ENCODE measurements around the gene MAP3K5. TPM values are rescaled to one million over a fixed set of nuclear protein-coding genes. Genes with fewer than 3 reads are reported as not detected.
A peak's percentile ranks its signal among the peaks of the same experiment; 100 is the strongest.

Gene MAP3K5
- total and polyA plus RNA-seq, 7 experiments from 2014 or later = 2.6 to 32.5 (median 13.4) TPM

DNA sequence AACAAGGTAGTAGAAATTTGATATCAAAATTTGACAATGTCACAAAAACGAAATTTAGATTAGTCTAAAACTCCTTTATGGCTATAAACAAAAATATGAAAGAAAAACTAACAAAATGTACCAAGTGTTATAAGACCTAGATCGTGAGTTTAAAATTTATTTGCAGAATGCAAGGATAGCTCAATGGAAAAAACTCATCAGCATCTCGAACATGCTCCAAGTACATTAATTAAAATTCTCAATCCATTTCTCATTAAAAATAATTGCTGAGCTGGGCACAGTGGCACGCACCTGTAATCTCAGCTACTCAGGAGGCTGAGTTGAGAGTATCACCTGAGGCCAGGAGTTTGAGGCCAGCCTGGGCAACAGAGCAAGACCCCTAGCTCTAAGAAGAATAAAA is 70.8 kb downstream of the MAP3K5 start:
- H3K4me3 Mint-ChIP-seq = no peak overlapping the region
- ChIA-PET POLR2A (no interaction called here), CTCF (no interaction called here)
- H3K27ac ChIP-seq (ENCODE audit: low read depth, low read length) = no peak overlapping the region
- H3K4me1 ChIP-seq (ENCODE audit: control insufficient read depth in 2 of 2, insufficient read depth in 2 of 2, low read length in 2 of 2) = peaks cover 0 to 18% of the 10 kb centered on the region in 2 donors
- no peaks in the 10 kb centered on the region for H3K36me3 ChIP-seq (ENCODE audit: control insufficient read depth in 2 of 3, insufficient read depth in 3 of 3, low read length in 3 of 3)
- H3K27ac Mint-ChIP-seq = no peak overlapping the region
- intact Hi-C loops (cut with micrococcal nuclease) = loop anchor here in 1 of 2 donors (2.0 kb wide), 1 partner anchor 29 kb away; no protein-coding TSS in a partner anchor
- ATAC-seq (no peak), DNase-seq (no peak)
- H3K9me3 ChIP-seq (ENCODE audit: control insufficient read depth in 2 of 3, low read length in 3 of 3) = no peaks in the 10 kb centered on the region
- H3K27me3 ChIP-seq (ENCODE audit: control insufficient read depth in 2 of 2, insufficient read depth in 2 of 2, low read length in 2 of 2) = no peaks in the 10 kb centered on the region
- H3K4me1 Mint-ChIP-seq = peaks cover 11 to 67% (median 32%) of the 10 kb centered on the region in 7 donors
- H3K4me3 ChIP-seq (ENCODE audit: low read length) = no peak overlapping the region
- peaks cover 0 to 9% (median 2%) of the 10 kb centered on the region in 11 donors for H3K9me3 Mint-ChIP-seq
- peaks cover 0 to 38% (median 8%) of the 10 kb centered on the region in 5 donors for H3K36me3 Mint-ChIP-seq
- H3K27me3 Mint-ChIP-seq = no peaks in the 10 kb centered on the region

DNA sequence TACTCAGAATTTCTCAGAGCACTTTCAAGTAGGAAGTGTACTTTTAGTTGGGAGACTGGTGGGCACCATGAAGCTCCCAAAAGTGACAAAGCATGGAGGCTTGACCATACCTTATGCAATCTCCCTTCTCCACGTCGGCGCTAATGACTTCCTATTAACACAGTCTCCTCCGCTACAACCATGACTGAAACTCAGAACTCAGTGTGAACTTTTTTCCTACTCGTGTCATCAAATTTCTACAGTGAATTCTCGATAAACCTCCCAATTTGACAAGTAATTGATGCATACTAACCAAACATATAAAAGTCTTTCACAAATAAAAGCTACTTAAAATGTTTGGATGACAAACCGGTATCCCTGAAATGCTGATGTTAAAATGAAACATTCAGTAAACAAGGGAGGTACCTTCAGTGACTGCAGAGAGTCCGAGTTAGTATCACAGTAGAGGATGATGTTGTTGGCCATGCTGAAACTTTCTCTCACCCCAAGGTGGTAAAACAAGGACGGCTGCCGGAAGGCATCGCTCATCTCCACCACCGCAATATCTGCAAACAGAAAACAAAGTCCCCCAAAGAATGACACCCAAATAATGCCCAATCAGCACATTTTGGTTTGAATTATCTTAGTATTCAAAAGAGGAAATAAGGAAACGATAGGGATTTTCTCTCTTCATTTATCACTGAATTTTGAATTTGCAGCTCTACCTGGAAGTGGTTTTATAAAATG is 72.1 kb downstream of the MAP3K5 start:
- intact Hi-C loops (cut with micrococcal nuclease) = loop anchor here in 1 of 2 donors (2.0 kb wide), 1 partner anchor 31 kb away; no protein-coding TSS in a partner anchor
- H3K4me3 Mint-ChIP-seq = peak overlapping the region in 1 of 10 donors; percentile 55
- POLR2A ChIA-PET = interaction anchor here (0.6 kb wide), 1 partner anchor 77 kb away, joined by 3 read pairs; no protein-coding TSS in a partner anchor
- DNase-seq (no peak), ATAC-seq (peak; percentile 36)
- Histone ChIP-seq H3K9me3 (ENCODE audit: control insufficient read depth in 2 of 3, low read length in 3 of 3) (no peaks in the 10 kb centered on the region), H3K4me1 (ENCODE audit: control insufficient read depth in 2 of 2, insufficient read depth in 2 of 2, low read length in 2 of 2) (peaks cover 0 to 18% of the 10 kb centered on the region in 2 donors), H3K27me3 (ENCODE audit: control insufficient read depth in 2 of 2, insufficient read depth in 2 of 2, low read length in 2 of 2) (no peaks in the 10 kb centered on the region), H3K27ac (ENCODE audit: low read depth, low read length) (no peak overlapping the region), H3K36me3 (ENCODE audit: control insufficient read depth in 2 of 3, insufficient read depth in 3 of 3, low read length in 3 of 3) (no peaks in the 10 kb centered on the region), H3K4me3 (ENCODE audit: low read length) (no peak overlapping the region)
- CTCF ChIA-PET = interaction anchor here (0.6 to 3.8 kb wide), 3 partner anchors 72 to 263 kb away, joined by 4 to 14 read pairs (median 4); partner anchors contain the start of gene MAP3K5
- peaks cover 17 to 63% (median 34%) of the 10 kb centered on the region in 7 donors for H3K4me1 Mint-ChIP-seq
- peaks cover 0 to 9% (median 2%) of the 10 kb centered on the region in 11 donors for H3K9me3 Mint-ChIP-seq
- peaks cover 0 to 41% (median 12%) of the 10 kb centered on the region in 5 donors for H3K36me3 Mint-ChIP-seq
- no peaks in the 10 kb centered on the region for H3K27me3 Mint-ChIP-seq
- peak overlapping the region in 1 of 9 donors; percentile 43 for H3K27ac Mint-ChIP-seq

DNA sequence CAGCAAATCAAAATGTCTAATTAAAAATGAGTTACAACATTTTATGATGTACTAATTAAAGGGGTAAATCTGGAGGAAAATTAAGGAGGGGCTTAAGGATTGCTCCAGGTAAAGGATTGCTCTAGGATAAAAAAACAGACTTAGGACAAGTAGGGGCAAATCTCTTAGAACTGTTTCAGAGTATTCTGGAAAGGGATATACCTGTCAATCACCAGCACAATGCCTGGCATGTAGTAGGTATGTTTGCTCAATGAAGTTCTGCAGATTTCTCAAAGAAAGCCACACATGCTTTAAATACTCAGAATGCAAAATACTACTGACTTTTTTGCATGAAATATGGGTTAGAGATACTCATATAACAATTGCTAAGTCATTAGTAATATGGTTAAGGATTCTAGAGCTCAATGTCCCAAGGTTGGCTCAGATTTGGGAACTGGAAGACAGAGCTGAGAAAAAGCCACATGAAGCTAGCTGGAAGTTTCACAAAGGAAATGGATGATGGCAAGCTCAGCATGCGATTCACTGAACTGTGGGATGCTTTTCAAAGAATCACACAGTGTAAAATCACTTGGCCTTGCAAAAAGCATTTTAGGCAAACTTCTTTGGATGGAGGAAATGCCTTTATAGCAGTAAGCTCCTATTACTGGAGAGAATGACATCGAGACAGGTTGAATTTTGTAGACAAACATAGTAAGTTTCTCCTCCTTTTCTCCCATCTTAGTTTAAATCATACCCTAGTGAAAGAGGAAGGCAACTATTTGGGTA is 72.8 kb downstream of the MAP3K5 start:
- Histone ChIP-seq H3K9me3 (ENCODE audit: control insufficient read depth in 2 of 3, low read length in 3 of 3) (no peaks in the 10 kb centered on the region), H3K27me3 (ENCODE audit: control insufficient read depth in 2 of 2, insufficient read depth in 2 of 2, low read length in 2 of 2) (no peaks in the 10 kb centered on the region), H3K4me3 (ENCODE audit: low read length) (no peak overlapping the region), H3K4me1 (ENCODE audit: control insufficient read depth in 2 of 2, insufficient read depth in 2 of 2, low read length in 2 of 2) (peaks cover 0 to 18% of the 10 kb centered on the region in 2 donors), H3K27ac (ENCODE audit: low read depth, low read length) (no peak overlapping the region), H3K36me3 (ENCODE audit: control insufficient read depth in 2 of 3, insufficient read depth in 3 of 3, low read length in 3 of 3) (no peaks in the 10 kb centered on the region)
- H3K9me3 Mint-ChIP-seq = peaks cover 0 to 9% (median 2%) of the 10 kb centered on the region in 11 donors
- H3K4me1 Mint-ChIP-seq = peaks cover 11 to 61% (median 33%) of the 10 kb centered on the region in 7 donors
- no peaks in the 10 kb centered on the region for H3K27me3 Mint-ChIP-seq
- intact Hi-C loops (cut with micrococcal nuclease) = loop anchor here in 1 of 2 donors (2.0 kb wide), 1 partner anchor 31 kb away; no protein-coding TSS in a partner anchor
- DNase-seq = no peak
- H3K27ac Mint-ChIP-seq = peak overlapping the region in 1 of 9 donors; percentile 43
- peak overlapping the region in 1 of 10 donors; percentile 55 for H3K4me3 Mint-ChIP-seq
- CTCF ChIA-PET = interaction anchor here (1.1 to 3.8 kb wide), 2 partner anchors 73 to 75 kb away, joined by 4 to 14 read pairs; partner anchors contain the start of gene MAP3K5
- POLR2A ChIA-PET = interaction anchor here (0.6 kb wide), 1 partner anchor 78 kb away, joined by 3 read pairs; no protein-coding TSS in a partner anchor
- peak; percentile 10 for ATAC-seq
- H3K36me3 Mint-ChIP-seq = peaks cover 0 to 40% (median 16%) of the 10 kb centered on the region in 5 donors

DNA sequence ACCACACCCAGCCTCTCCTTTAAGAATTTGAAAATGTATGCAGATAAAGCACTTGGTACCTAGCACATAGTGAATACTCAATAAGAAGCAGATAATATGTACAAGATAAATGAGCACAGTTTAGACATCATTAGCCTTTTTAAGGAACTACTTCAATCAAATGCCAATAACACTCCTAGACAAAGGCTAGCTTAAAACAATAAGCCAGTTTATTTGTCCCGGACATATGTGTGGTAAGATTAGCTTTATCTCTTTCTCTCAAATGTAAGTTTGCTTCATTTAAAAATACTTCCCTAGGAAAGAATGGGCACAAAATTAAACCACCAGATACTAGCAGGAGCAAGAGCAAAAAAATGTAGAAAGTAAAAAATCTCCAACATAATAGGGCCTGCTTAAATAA is 73.8 kb downstream of the MAP3K5 start:
- Mint-ChIP-seq H3K9me3 (peaks cover 0 to 9% (median 2%) of the 10 kb centered on the region in 11 donors), H3K27me3 (no peaks in the 10 kb centered on the region), H3K4me1 (peaks cover 11 to 55% (median 27%) of the 10 kb centered on the region in 7 donors), H3K27ac (no peak overlapping the region), H3K36me3 (peaks cover 0 to 42% (median 17%) of the 10 kb centered on the region in 5 donors), H3K4me3 (no peak overlapping the region)
- DNase-seq (no peak), ATAC-seq (no peak)
- Histone ChIP-seq H3K27me3 (ENCODE audit: control insufficient read depth in 2 of 2, insufficient read depth in 2 of 2, low read length in 2 of 2) (no peaks in the 10 kb centered on the region), H3K9me3 (ENCODE audit: control insufficient read depth in 2 of 3, low read length in 3 of 3) (no peaks in the 10 kb centered on the region), H3K4me1 (ENCODE audit: control insufficient read depth in 2 of 2, insufficient read depth in 2 of 2, low read length in 2 of 2) (peaks cover 0 to 12% of the 10 kb centered on the region in 2 donors), H3K4me3 (ENCODE audit: low read length) (no peak overlapping the region), H3K36me3 (ENCODE audit: control insufficient read depth in 2 of 3, insufficient read depth in 3 of 3, low read length in 3 of 3) (no peaks in the 10 kb centered on the region), H3K27ac (ENCODE audit: low read depth, low read length) (no peak overlapping the region)
- POLR2A ChIA-PET = no interaction called here
- intact Hi-C loops (cut with micrococcal nuclease) = no loop called here
- CTCF ChIA-PET = interaction anchor here (0.8 to 3.8 kb wide), 2 partner anchors 25 to 74 kb away, joined by 3 to 14 read pairs; no protein-coding TSS in a partner anchor

DNA sequence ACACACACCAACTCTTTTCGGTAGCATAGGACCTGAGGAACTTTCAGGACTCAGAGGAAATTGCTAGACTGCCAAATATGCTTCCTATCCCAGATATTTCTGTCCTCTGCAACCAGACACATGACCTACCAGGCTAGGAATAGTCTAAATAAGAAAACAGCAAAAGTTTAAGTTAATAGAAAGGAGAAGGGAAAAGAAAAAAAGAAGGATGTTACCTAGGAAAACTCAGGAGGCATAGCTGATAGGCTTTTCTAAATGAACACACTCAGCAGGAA is 74.6 kb downstream of the MAP3K5 start:
- H3K36me3 ChIP-seq (ENCODE audit: control insufficient read depth in 2 of 3, insufficient read depth in 3 of 3, low read length in 3 of 3) = no peaks in the 10 kb centered on the region
- peaks cover 11 to 57% (median 25%) of the 10 kb centered on the region in 7 donors for H3K4me1 Mint-ChIP-seq
- H3K4me3 ChIP-seq (ENCODE audit: low read length) = no peak overlapping the region
- no peaks in the 10 kb centered on the region for H3K27me3 Mint-ChIP-seq
- DNase-seq (no peak), ATAC-seq (no peak)
- no peak overlapping the region for H3K4me3 Mint-ChIP-seq
- peaks cover 0 to 47% (median 17%) of the 10 kb centered on the region in 5 donors for H3K36me3 Mint-ChIP-seq
- peaks cover 0 to 11% of the 10 kb centered on the region in 2 donors for H3K4me1 ChIP-seq (ENCODE audit: control insufficient read depth in 2 of 2, insufficient read depth in 2 of 2, low read length in 2 of 2)
- intact Hi-C loops (cut with micrococcal nuclease) = no loop called here
- H3K9me3 ChIP-seq (ENCODE audit: control insufficient read depth in 2 of 3, low read length in 3 of 3) = no peaks in the 10 kb centered on the region
- no peaks in the 10 kb centered on the region for H3K27me3 ChIP-seq (ENCODE audit: control insufficient read depth in 2 of 2, insufficient read depth in 2 of 2, low read length in 2 of 2)
- H3K27ac ChIP-seq (ENCODE audit: low read depth, low read length) = no peak overlapping the region
- H3K27ac Mint-ChIP-seq = no peak overlapping the region
- CTCF ChIA-PET = interaction anchor here (0.8 to 3.8 kb wide), 3 partner anchors 24 to 75 kb away, joined by 3 to 14 read pairs (median 9); partner anchors contain the start of gene MAP3K5
- POLR2A ChIA-PET = interaction anchor here (2.5 kb wide), 1 partner anchor 75 kb away, joined by 7 read pairs; the partner anchor contains the start of gene MAP3K5
- peaks cover 0 to 9% (median 4%) of the 10 kb centered on the region in 11 donors for H3K9me3 Mint-ChIP-seq
